SK-N-SH (cell line): ENCODE measurements around the gene TSPAN31. TPM values are rescaled to one million over a fixed set of nuclear protein-coding genes. Genes with fewer than 3 reads are reported as not detected.

Experiments
- CTCF ChIA-PET: fragments of 300-600, 350-600 bp; formaldehyde crosslinking; extraction: SDS; loops from one replicate; lab custom pipeline; 2021; lab: Yijun Ruan, JAX
- POLR2A ChIA-PET: fragments of 350-600 bp; sonication (Branson Sonifier 250); formaldehyde crosslinking; extraction: SDS; loops from one replicate; lab custom pipeline; 2020; ENCODE audit warnings: antibody characterized with exemption, inconsistent platforms; lab: Yijun Ruan, JAX
- DNase-seq: peaks from one replicate; pipeline ENCODE4 v3.0.0; 2012
- H2AFZ ChIP-seq: fragments of 200-600 bp; sonication (generic); 2 replicates; pipeline ENCODE4 v1.8.1; 2016; ENCODE audit warnings: antibody characterized with exemption, mild to moderate bottlenecking, low read depth
- H3F3A ChIP-seq: fragments of 200-600 bp; sonication (generic); replicated peaks from 2 replicates; pipeline ENCODE3; 2016; ENCODE audit warnings: antibody characterized with exemption, mild to moderate bottlenecking; ENCODE audit not compliant: insufficient read depth
- H3K27ac ChIP-seq, 2 experiments: fragments of 200-500 bp in 1 of 2; fragments of 200-600 bp in 1 of 2; sonication (Bioruptor generic) in 1 of 2; sonication (generic), shearing (Covaris generic) in 1 of 2; 2 replicates each; pipeline versions ENCODE4 v1.5.1 to v1.6.1; 2014 to 2016; ENCODE audit warnings: low read depth in 2 of 2, inconsistent platforms in 1 of 2, low read length in 1 of 2, mild to moderate bottlenecking in 1 of 2, mixed read lengths in 1 of 2
- H3K27me3 ChIP-seq: fragments of 200-600 bp; sonication (generic), shearing (Covaris generic); 2 replicates; pipeline ENCODE4 v1.6.1; 2016; ENCODE audit warnings: mixed run types; ENCODE audit not compliant: insufficient read depth
- H3K36me3 ChIP-seq, 2 experiments: fragments of 200-500 bp in 1 of 2; fragments of 200-600 bp in 1 of 2; sonication (Bioruptor generic) in 1 of 2; sonication (generic) in 1 of 2; replicated peaks in 1 of 2; 2 replicates each; pipeline versions ENCODE3 to v1.5.1; 2014 to 2016; ENCODE audit warnings: low read length in 1 of 2, mild to moderate bottlenecking in 1 of 2; ENCODE audit not compliant: insufficient read depth in 2 of 2, control insufficient read depth in 1 of 2
- H3K4me1 ChIP-seq, 2 experiments: fragments of 200-500 bp in 1 of 2; fragments of 200-600 bp in 1 of 2; sonication (Bioruptor generic) in 1 of 2; sonication (generic), shearing (Covaris generic) in 1 of 2; 2 replicates each; pipeline versions ENCODE4 v1.5.1 to v1.6.1; 2014 to 2016; ENCODE audit warnings: low read depth in 1 of 2, low read length in 1 of 2, mixed run types in 1 of 2; ENCODE audit not compliant: insufficient read depth in 2 of 2, control insufficient read depth in 1 of 2
- H3K4me2 ChIP-seq: fragments of 200-600 bp; sonication (generic), shearing (Covaris generic); 2 replicates; pipeline ENCODE4 v1.6.1; 2017; ENCODE audit warnings: mixed run types
- H3K4me3 ChIP-seq, 2 experiments: fragments of 200-500 bp in 1 of 2; fragments of 200-600 bp in 1 of 2; sonication (Bioruptor generic) in 1 of 2; sonication (generic), shearing (Covaris generic) in 1 of 2; 2 replicates each; pipeline versions ENCODE4 v1.5.1 to v1.8.1; 2014 to 2016; ENCODE audit warnings: low read depth in 2 of 2, inconsistent platforms in 1 of 2, low read length in 1 of 2, mild to moderate bottlenecking in 1 of 2, mixed read lengths in 1 of 2, moderate library complexity in 1 of 2
- H3K79me2 ChIP-seq: fragments of 200-600 bp; sonication (generic); 2 replicates; pipeline ENCODE4 v1.8.1; 2017; ENCODE audit warnings: mild to moderate bottlenecking; ENCODE audit not compliant: insufficient read depth
- H3K9ac ChIP-seq: fragments of 200-600 bp; sonication (generic); 2 replicates; pipeline ENCODE4 v1.6.1; 2017; ENCODE audit warnings: mixed run types
- H3K9me2 ChIP-seq: fragments of 200-600 bp; sonication (generic); 2 replicates; pipeline ENCODE4 v1.6.1; 2017; ENCODE audit warnings: mixed run types
- H3K9me3 ChIP-seq: fragments of 200-600 bp; sonication (generic); 2 replicates; pipeline ENCODE4 v1.6.1; 2017; ENCODE audit warnings: mixed run types, mild to moderate bottlenecking, moderate library complexity
- H4K20me1 ChIP-seq: fragments of 200-600 bp; sonication (generic); 2 replicates; pipeline ENCODE4 v1.6.1; 2017; ENCODE audit warnings: mild to moderate bottlenecking, mixed run types; ENCODE audit not compliant: insufficient read depth
- EP300 ChIP-seq, 2 experiments: IDR thresholded peaks; 2 replicates each; pipeline versions ENCODE4 v1.4.0 to v1.6.1; 2012; ENCODE audit warnings: borderline replicate concordance in 1 of 2, low read depth in 1 of 2, low read length in 1 of 2
- FOSL2 ChIP-seq: IDR thresholded peaks from 2 replicates; pipeline ENCODE4 v1.4.0; 2012; ENCODE audit warnings: low read depth, mild to moderate bottlenecking, moderate library complexity, borderline replicate concordance
- FOXJ3 ChIP-seq: sonication (generic); formaldehyde crosslinking; IDR thresholded peaks from 2 replicates; pipeline ENCODE4 v1.5.1; 2020; ENCODE audit warnings: mild to moderate bottlenecking, missing genetic modification reagents
- FOXM1 ChIP-seq: IDR thresholded peaks from 2 replicates; pipeline ENCODE4 v1.4.0; 2012; ENCODE audit warnings: low read depth, mild to moderate bottlenecking
- GABPA ChIP-seq: IDR thresholded peaks from 2 replicates; pipeline ENCODE4 v1.4.0; 2012; ENCODE audit warnings: low read depth, mild to moderate bottlenecking
- GATA2 ChIP-seq: sonication (generic); formaldehyde crosslinking; IDR thresholded peaks from 2 replicates; pipeline ENCODE4 v1.5.0; 2020; ENCODE audit warnings: mild to moderate bottlenecking, missing genetic modification reagents
- JUND ChIP-seq: IDR thresholded peaks from 2 replicates; pipeline ENCODE4 v1.4.0; 2012
- NFIC ChIP-seq: IDR thresholded peaks from 2 replicates; pipeline ENCODE4 v1.4.0; 2012; ENCODE audit warnings: borderline replicate concordance
- NRF1 ChIP-seq: IDR thresholded peaks from 2 replicates; pipeline ENCODE4 v1.6.1; 2012; ENCODE audit warnings: low read depth, mild to moderate bottlenecking, low read length
- POLR2AphosphoS5 ChIP-seq: IDR thresholded peaks from 2 replicates; pipeline ENCODE4 v1.6.1; 2012; ENCODE audit warnings: low read depth, low read length
- RCOR1 ChIP-seq: fragments of 150-350 bp; IDR thresholded peaks from 2 replicates; pipeline ENCODE4 v1.6.1; 2017; ENCODE audit warnings: antibody characterized with exemption, low read length
- REST ChIP-seq: IDR thresholded peaks from 2 replicates; pipeline ENCODE4 v1.6.1; 2012; ENCODE audit warnings: mild to moderate bottlenecking, low read depth, low read length, moderate library complexity
- RFX5 ChIP-seq: IDR thresholded peaks from 2 replicates; pipeline ENCODE4 v1.6.1; 2012; ENCODE audit warnings: mild to moderate bottlenecking, improper control_type of control experiment, low read length
- RXRA ChIP-seq: IDR thresholded peaks from 2 replicates; pipeline ENCODE4 v1.4.0; 2012; ENCODE audit warnings: low read depth, mild to moderate bottlenecking, borderline replicate concordance
- SIN3A ChIP-seq: IDR thresholded peaks from 2 replicates; pipeline ENCODE4 v1.6.1; 2012; ENCODE audit warnings: low read depth, mild to moderate bottlenecking, low read length, moderate library complexity, borderline replicate concordance
- TAF1 ChIP-seq: IDR thresholded peaks from 2 replicates; pipeline ENCODE4 v1.6.1; 2012; ENCODE audit warnings: low read depth, mild to moderate bottlenecking, low read length, moderate library complexity, borderline replicate concordance
- TCF12 ChIP-seq: IDR thresholded peaks from 2 replicates; pipeline ENCODE4 v1.4.0; 2012
- WGBS: methylation state at CpG from one replicate; pipeline ENCODE4 v1.1.6; 2017; ENCODE audit warnings: low lambda C conversion rate; 5-methylcytosine and 5-hydroxymethylcytosine counted together
- polyA plus RNA-seq, 3 experiments: library from polyadenylated mRNA; depleted of rRNA; stranded (reverse); fragments of >200 nt; gene quantifications; 2 replicates each; pipeline ENCODE4 v1.2.3, GENCODE V29; 2012
- TF ChIP-seq, protein P1 (sequence below): IDR thresholded peaks from 2 replicates; pipeline ENCODE4; 2012
- TF ChIP-seq, protein P2 (sequence below): fragments of 150-350 bp; IDR thresholded peaks from 2 replicates; pipeline ENCODE4 v1.6.1; 2016; ENCODE audit warnings: mild to moderate bottlenecking, low read depth, low read length

TSPAN31 gene
- polyA plus RNA-seq, 1 of the 3 experiments (the other 2 are of a cell fraction), result 36.8 TPM

- TF ChIP-seq REST (no peak), EP300 (IDR thresholded peaks at IDR 0.05; ENCODE audit: borderline replicate concordance in 1 of 2, low read depth in 1 of 2, low read length in 1 of 2) (no peak), FOXJ3 (CRISPR knock-in tag) (no peak), TAF1 (no peak), NFIC (no peak), POLR2AphosphoS5 (no peak), TCF12 (no peak)
- TF ChIP-seq, protein P1, sequence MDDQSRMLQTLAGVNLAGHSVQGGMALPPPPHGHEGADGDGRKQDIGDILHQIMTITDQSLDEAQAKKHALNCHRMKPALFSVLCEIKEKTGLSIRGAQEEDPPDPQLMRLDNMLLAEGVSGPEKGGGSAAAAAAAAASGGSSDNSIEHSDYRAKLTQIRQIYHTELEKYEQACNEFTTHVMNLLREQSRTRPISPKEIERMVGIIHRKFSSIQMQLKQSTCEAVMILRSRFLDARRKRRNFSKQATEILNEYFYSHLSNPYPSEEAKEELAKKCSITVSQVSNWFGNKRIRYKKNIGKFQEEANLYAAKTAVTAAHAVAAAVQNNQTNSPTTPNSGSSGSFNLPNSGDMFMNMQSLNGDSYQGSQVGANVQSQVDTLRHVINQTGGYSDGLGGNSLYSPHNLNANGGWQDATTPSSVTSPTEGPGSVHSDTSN, result no peak
- TF ChIP-seq, protein P2, sequence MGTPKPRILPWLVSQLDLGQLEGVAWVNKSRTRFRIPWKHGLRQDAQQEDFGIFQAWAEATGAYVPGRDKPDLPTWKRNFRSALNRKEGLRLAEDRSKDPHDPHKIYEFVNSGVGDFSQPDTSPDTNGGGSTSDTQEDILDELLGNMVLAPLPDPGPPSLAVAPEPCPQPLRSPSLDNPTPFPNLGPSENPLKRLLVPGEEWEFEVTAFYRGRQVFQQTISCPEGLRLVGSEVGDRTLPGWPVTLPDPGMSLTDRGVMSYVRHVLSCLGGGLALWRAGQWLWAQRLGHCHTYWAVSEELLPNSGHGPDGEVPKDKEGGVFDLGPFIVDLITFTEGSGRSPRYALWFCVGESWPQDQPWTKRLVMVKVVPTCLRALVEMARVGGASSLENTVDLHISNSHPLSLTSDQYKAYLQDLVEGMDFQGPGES, result no peak
Measured at GRCh38 chr12:57732726-57733593, 11.9 kb upstream of the TSPAN31 start (continued).

DNA sequence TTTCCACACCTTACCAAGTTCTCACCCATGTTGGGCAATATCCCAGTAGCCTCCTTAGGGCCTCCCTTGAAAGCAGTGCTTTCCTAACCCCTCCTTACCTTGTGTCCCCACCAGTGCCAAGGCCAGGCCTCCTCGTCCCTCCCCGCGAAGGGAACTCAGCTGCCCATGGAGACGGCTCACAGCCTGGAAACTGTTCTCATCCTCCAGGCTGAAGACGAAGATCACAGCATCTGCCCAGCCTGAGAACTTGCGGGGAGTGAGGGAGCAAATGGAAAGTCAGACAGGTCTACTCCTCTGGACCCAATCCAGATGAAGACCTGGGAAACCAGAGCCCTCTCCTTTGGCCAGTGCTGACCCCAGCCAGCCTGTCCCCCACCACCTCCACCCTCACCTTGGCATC lies 10.9 kb upstream of the TSPAN31 start:
- Histone ChIP-seq H3K9ac (no peak overlapping the region), H3K27me3 (no peaks in the 10 kb centered on the region), H3K36me3 (peaks cover 0 to 14% of the 10 kb centered on the region in 2 experiments), H3K9me3 (no peaks in the 10 kb centered on the region), H3K4me3 (no peak overlapping the region), H2AFZ (no peak overlapping the region), H3F3A (peaks cover 18% of the 10 kb centered on the region), H3K9me2 (no peaks in the 10 kb centered on the region), H3K27ac (no peak overlapping the region), H4K20me1 (no peaks in the 10 kb centered on the region), H3K79me2 (no peaks in the 10 kb centered on the region), H3K4me1 (peaks cover 0 to 22% of the 10 kb centered on the region in 2 experiments; a peak in 2 of 4 replicates), H3K4me2 (no peak overlapping the region)
- TF ChIP-seq RCOR1, result no peak
- TF ChIP-seq JUND, result no peak
- no peak for TF ChIP-seq SIN3A
- no peak for TF ChIP-seq GATA2 (CRISPR knock-in tag)
- no peak for TF ChIP-seq EP300 (IDR thresholded peaks at IDR 0.05; ENCODE audit: borderline replicate concordance in 1 of 2, low read depth in 1 of 2, low read length in 1 of 2)
- TF ChIP-seq RFX5, result no peak
- TF ChIP-seq FOSL2, result no peak
- TF ChIP-seq NRF1, result no peak
- TF ChIP-seq RXRA, result no peak
- TF ChIP-seq, protein P2, result no peak
- no peak for TF ChIP-seq FOXM1
- TF ChIP-seq GABPA, result no peak
- WGBS, result 80% methylated on average over 6 of the region's 6 CpGs
- ChIA-PET POLR2A (no interaction called here), CTCF (interaction anchor here (5.7 to 7.1 kb wide), 2 partner anchors 10 to 152 kb away, joined by 59 to 133 read pairs; no protein-coding TSS in a partner anchor)
- no peak for DNase-seq
